Panc1 (cell line): ENCODE results near the gene LACC1.

ENCODE experiments used
- CTCF ChIP-seq: fragments of 450-650 bp; IDR thresholded peaks from 2 replicates; pipeline ENCODE4 v1.5.1; 2017; ENCODE audit warnings: mild to moderate bottlenecking
- SIN3A ChIP-seq: IDR thresholded peaks from 2 replicates; pipeline ENCODE4 v1.6.1; 2012; ENCODE audit warnings: low read depth, mild to moderate bottlenecking, low read length, moderate library complexity, borderline replicate concordance; ENCODE audit not compliant: insufficient read depth

- TF ChIP-seq CTCF (no peak), SIN3A (no peak)
Measured at GRCh38 chr13:43935878-43936277, 56.2 kb downstream of the LACC1 start.
